ENCODE results near the gene PON3.

DNA sequence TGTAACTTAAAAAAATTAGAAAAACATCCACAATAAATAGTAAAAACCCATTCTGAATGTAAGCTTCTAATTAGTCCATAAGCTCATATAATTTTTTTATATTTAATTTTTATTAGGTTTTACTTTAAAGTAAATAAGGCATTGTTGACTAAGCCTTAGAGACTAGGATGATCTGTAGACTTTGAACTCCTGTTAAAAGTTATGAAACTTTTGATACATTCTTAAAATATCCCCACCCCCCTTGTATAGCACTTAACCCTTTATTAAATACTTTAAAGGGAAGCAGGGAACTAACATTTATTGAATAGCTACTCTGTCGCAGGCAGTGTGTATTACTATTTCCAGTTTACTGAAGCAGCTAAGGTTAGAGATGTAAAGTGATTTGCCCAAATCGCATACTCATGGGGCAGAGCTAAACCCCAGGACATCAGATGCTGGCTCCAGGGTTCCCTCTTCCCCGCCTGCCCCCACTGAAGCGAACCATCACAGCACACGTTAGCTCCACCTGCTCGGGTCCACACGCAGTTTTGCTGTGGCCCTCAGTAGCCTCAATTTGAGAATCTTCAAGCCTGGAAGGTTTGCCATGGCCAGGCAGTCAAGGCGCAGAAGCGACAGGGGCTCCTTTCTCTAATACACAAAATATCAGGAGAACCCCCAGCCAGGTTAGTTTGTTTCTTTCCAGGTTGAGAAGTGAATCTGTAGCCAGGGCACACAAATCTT lies 72.6 kb downstream of the PON3 start:
- TF ChIP-seq, protein P1, sequence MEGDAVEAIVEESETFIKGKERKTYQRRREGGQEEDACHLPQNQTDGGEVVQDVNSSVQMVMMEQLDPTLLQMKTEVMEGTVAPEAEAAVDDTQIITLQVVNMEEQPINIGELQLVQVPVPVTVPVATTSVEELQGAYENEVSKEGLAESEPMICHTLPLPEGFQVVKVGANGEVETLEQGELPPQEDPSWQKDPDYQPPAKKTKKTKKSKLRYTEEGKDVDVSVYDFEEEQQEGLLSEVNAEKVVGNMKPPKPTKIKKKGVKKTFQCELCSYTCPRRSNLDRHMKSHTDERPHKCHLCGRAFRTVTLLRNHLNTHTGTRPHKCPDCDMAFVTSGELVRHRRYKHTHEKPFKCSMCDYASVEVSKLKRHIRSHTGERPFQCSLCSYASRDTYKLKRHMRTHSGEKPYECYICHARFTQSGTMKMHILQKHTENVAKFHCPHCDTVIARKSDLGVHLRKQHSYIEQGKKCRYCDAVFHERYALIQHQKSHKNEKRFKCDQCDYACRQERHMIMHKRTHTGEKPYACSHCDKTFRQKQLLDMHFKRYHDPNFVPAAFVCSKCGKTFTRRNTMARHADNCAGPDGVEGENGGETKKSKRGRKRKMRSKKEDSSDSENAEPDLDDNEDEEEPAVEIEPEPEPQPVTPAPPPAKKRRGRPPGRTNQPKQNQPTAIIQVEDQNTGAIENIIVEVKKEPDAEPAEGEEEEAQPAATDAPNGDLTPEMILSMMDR (optimal IDR thresholded peaks at IDR 0.05 in 1 of 3, IDR thresholded peaks at IDR 0.05 in 1 of 3, conservative IDR thresholded peaks at IDR 0.05 in 1 of 3; ENCODE audit: extremely low read depth in 1 of 3, insufficient read depth in 2 of 3, low read length in 3 of 3): no peak
- TF ChIP-seq EZH2 (IDR thresholded peaks at IDR 0.05; ENCODE audit: low read length): no peak
